GM12891 (cell line): ENCODE measurements around the gene ANKRD44.

Experiments used
- PAX5 ChIP-seq: IDR thresholded peaks from 2 replicates; pipeline ENCODE4 v1.6.1; 2011; ENCODE audit warnings: low read length, moderate library complexity, mild to moderate bottlenecking; ENCODE audit not compliant: insufficient read depth, severe bottlenecking
- POLR2A ChIP-seq: IDR thresholded peaks from 2 replicates; pipeline ENCODE4 v1.6.1; 2011; ENCODE audit warnings: low read depth, low read length, control low read depth
- POLR2AphosphoS5 ChIP-seq: IDR thresholded peaks from 2 replicates; pipeline ENCODE4 v1.6.1; 2011; ENCODE audit warnings: low read depth, low read length, control low read depth
- SPI1 ChIP-seq: IDR thresholded peaks from 2 replicates; pipeline ENCODE4 v1.6.1; 2011; ENCODE audit warnings: low read depth, low read length, control low read depth
- TAF1 ChIP-seq: IDR thresholded peaks from 2 replicates; pipeline ENCODE4 v1.6.1; 2011; ENCODE audit warnings: low read depth, low read length, control low read depth

DNA sequence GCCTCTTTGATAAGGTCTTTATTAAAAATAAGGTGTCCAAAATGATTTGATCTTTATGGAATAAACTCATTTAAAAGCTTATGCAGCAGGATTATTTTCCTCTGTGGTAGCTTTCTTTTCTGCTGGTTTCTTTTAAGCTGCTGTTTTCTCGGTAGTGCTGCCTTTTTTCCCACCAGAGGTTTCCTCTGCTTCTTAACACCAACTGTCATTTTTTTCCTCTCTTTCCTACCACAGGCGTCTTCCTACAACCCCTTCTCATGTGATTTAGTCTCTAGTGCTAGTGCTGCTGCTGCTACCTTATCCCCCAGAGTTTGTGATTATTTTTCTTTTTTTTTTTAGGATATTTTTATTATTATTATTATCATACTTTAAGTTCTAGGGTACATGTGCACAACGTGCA, 281.9 kb downstream of the ANKRD44 start:
- TF ChIP-seq PAX5 (no peak), POLR2AphosphoS5 (no peak), POLR2A (no peak), TAF1 (no peak), SPI1 (no peak)
